GM19035 (cell line): Measurements from ENCODE around the gene DMBT1.

ENCODE experiments used
- ATAC-seq: cut with Tn5 transposase; IDR thresholded peaks from one replicate; pipeline ENCODE4 v1.9.1; 2021; ENCODE audit not compliant: unreplicated experiment

Gene DMBT1

GRCh38 chr10:122665946-122666345, 105.4 kb downstream of the DMBT1 start:
- no peak for ATAC-seq

- ATAC-seq = no peak
Measured at GRCh38 chr10:122669045-122669444, 108.5 kb downstream of the DMBT1 start.

- no peak for ATAC-seq
Measured at GRCh38 chr10:122669842-122670241, 109.3 kb downstream of the DMBT1 start.

GRCh38 chr10:122671355-122671754, 110.8 kb downstream of the DMBT1 start:
- no peak for ATAC-seq

GRCh38 chr10:122672655-122673054, 112.1 kb downstream of the DMBT1 start:
- no peak for ATAC-seq

GRCh38 chr10:122673269-122673668, 112.7 kb downstream of the DMBT1 start:
- no peak for ATAC-seq

GRCh38 chr10:122673731-122674130, 113.2 kb downstream of the DMBT1 start:
- ATAC-seq = no peak

GRCh38 chr10:122674781-122675180, 114.2 kb downstream of the DMBT1 start:
- no peak for ATAC-seq

GRCh38 chr10:122675278-122675677, 114.7 kb downstream of the DMBT1 start:
- ATAC-seq = no peak

- ATAC-seq = no peak
Measured at GRCh38 chr10:122678266-122678665, 117.7 kb downstream of the DMBT1 start.

GRCh38 chr10:122682522-122682921, 122.0 kb downstream of the DMBT1 start:
- no peak for ATAC-seq

GRCh38 chr10:122688293-122688989, 127.9 kb downstream of the DMBT1 start:
- no peak for ATAC-seq

- ATAC-seq = no peak
Measured at GRCh38 chr10:122689146-122689820, 128.7 kb downstream of the DMBT1 start.

- ATAC-seq = no peak
Measured at GRCh38 chr10:122692744-122693143, 132.2 kb downstream of the DMBT1 start.
